Measurements from ENCODE around the gene VGF.

GRCh38 chr7:101205901-101206664, 40.7 kb upstream of the VGF start:
- TF ChIP-seq CTCF (IDR thresholded peaks at IDR 0.05; ENCODE audit: extremely low read depth in 1 of 2, insufficient read depth in 1 of 2, low read depth in 1 of 2, low read length in 2 of 2), result no peak
- TF ChIP-seq FOS (IDR thresholded peaks at IDR 0.05; ENCODE audit: borderline replicate concordance, insufficient read depth, low read length), result no peak
- no peak for TF ChIP-seq POLR2AphosphoS5 (IDR thresholded peaks at IDR 0.05; ENCODE audit: insufficient read depth, low read depth, low read length)
- no peak for TF ChIP-seq POLR2A (IDR thresholded peaks at IDR 0.05; ENCODE audit: low read depth, low read length)

Measured in endothelial cell of umbilical vein (primary cell).